GM23338 (cell line): ENCODE results near the gene KIF1A. TPM values are rescaled to one million over a fixed set of nuclear protein-coding genes. Genes with fewer than 3 reads are reported as not detected.

Source experiments
- ATAC-seq: fragments of 200-7000 bp; cut with Tn5 transposase; 3 replicates; pipeline ENCODE4 v1.9.1; 2020
- DNase-seq: peaks from one replicate; pipeline ENCODE4 v3.0.0-alpha.2; 2015; ENCODE audit warnings: low spot score
- H2AFZ ChIP-seq: fragments of 200-600 bp; sonication (generic); 2 replicates; pipeline ENCODE4 v1.8.0; 2016; ENCODE audit warnings: antibody characterized with exemption, mild to moderate bottlenecking, moderate library complexity
- H3F3A ChIP-seq: fragments of 200-600 bp; sonication (generic); replicated peaks from 2 replicates; pipeline ENCODE4 v1.8.0; 2017; ENCODE audit warnings: antibody characterized with exemption, mixed run types, low read depth
- H3K27ac ChIP-seq: fragments of 200-600 bp; sonication (generic); 2 replicates; pipeline ENCODE4 v1.6.1; 2016; ENCODE audit warnings: low read depth
- H3K27me3 ChIP-seq: fragments of 200-600 bp; sonication (generic); 2 replicates; pipeline ENCODE4 v1.8.0; 2016; ENCODE audit warnings: mild to moderate bottlenecking, mixed run types, moderate library complexity; ENCODE audit not compliant: insufficient read depth
- H3K36me3 ChIP-seq: fragments of 200-600 bp; sonication (generic); 2 replicates; pipeline ENCODE4 v1.8.0; 2016; ENCODE audit warnings: mild to moderate bottlenecking; ENCODE audit not compliant: insufficient read depth
- H3K4me1 ChIP-seq: fragments of 200-600 bp; sonication (generic); 2 replicates; pipeline ENCODE4 v1.8.0; 2016; ENCODE audit warnings: mild to moderate bottlenecking, moderate library complexity; ENCODE audit not compliant: insufficient read depth
- H3K4me2 ChIP-seq: fragments of 200-600 bp; sonication (generic); 2 replicates; pipeline ENCODE4 v1.7.1; 2017; ENCODE audit warnings: mixed run types
- H3K4me3 ChIP-seq: fragments of 200-600 bp; sonication (generic); 2 replicates; pipeline ENCODE4 v1.6.1; 2016; ENCODE audit warnings: mixed run types
- H3K79me2 ChIP-seq: fragments of 200-600 bp; sonication (generic); replicated peaks from 2 replicates; pipeline ENCODE4 v1.8.0; 2017; ENCODE audit warnings: mild to moderate bottlenecking; ENCODE audit not compliant: insufficient read depth
- H3K9me2 ChIP-seq: fragments of 200-600 bp; sonication (generic); 2 replicates; pipeline ENCODE4 v1.8.0; 2017; ENCODE audit not compliant: insufficient read depth
- H4K20me1 ChIP-seq: fragments of 200-600 bp; sonication (generic); replicated peaks from 2 replicates; pipeline ENCODE4 v1.8.0; 2017; ENCODE audit warnings: mild to moderate bottlenecking; ENCODE audit not compliant: insufficient read depth
- H3K27ac Mint-ChIP-seq: 2 replicates; pipeline ENCODE4 v1.8.0; 2020; ENCODE audit warnings: inconsistent platforms, mild to moderate bottlenecking, moderate library complexity, mixed read lengths
- H3K27me3 Mint-ChIP-seq: 3 replicates; pipeline ENCODE4 v1.8.0; 2022; ENCODE audit warnings: low read depth, mild to moderate bottlenecking, moderate library complexity, mixed read lengths, inconsistent platforms; ENCODE audit not compliant: insufficient read depth, poor library complexity
- H3K36me3 Mint-ChIP-seq: 3 replicates; pipeline ENCODE4 v1.8.0; 2021; ENCODE audit warnings: low read depth, mild to moderate bottlenecking, inconsistent platforms, moderate library complexity, mixed read lengths
- H3K4me1 Mint-ChIP-seq: 3 replicates; pipeline ENCODE4 v1.8.0; 2020; ENCODE audit warnings: mild to moderate bottlenecking, inconsistent platforms, mixed read lengths
- H3K4me3 Mint-ChIP-seq: 3 replicates; pipeline ENCODE4 v1.8.0; 2021; ENCODE audit warnings: moderate library complexity, mild to moderate bottlenecking, inconsistent platforms, mixed read lengths
- H3K9me3 Mint-ChIP-seq: 3 replicates; pipeline ENCODE4 v1.8.0; 2020; ENCODE audit warnings: moderate library complexity, mild to moderate bottlenecking, inconsistent platforms, mixed read lengths
- CREB1 ChIP-seq: fragments of 250-450 bp; sonication (Bioruptor Pico); IDR thresholded peaks from 2 replicates; pipeline ENCODE4 v1.5.0; 2020; ENCODE audit warnings: low read depth, mild to moderate bottlenecking, moderate library complexity
- ETS1 ChIP-seq: IDR thresholded peaks from 2 replicates; pipeline ENCODE4 v1.6.1; 2016; ENCODE audit warnings: antibody characterized with exemption
- EZH2 ChIP-seq: fragments of 200-600 bp; sonication (generic); IDR thresholded peaks from one replicate; pipeline ENCODE4 v1.8.0; 2017; ENCODE audit warnings: antibody characterized with exemption, mild to moderate bottlenecking, low read depth; ENCODE audit not compliant: unreplicated experiment
- EZH2phosphoT487 ChIP-seq: fragments of 200-600 bp; sonication (generic); IDR thresholded peaks from one replicate; pipeline ENCODE4 v1.8.1; 2018; ENCODE audit warnings: antibody characterized with exemption; ENCODE audit not compliant: unreplicated experiment
- JUNB ChIP-seq: IDR thresholded peaks from one replicate; pipeline ENCODE4 v1.6.1; 2016; ENCODE audit warnings: antibody characterized with exemption; ENCODE audit not compliant: unreplicated experiment
- NANOG ChIP-seq: IDR thresholded peaks from 2 replicates; pipeline ENCODE4 v1.6.1; 2016; ENCODE audit warnings: antibody characterized with exemption, borderline replicate concordance
- POLR2AphosphoS5 ChIP-seq: IDR thresholded peaks from 2 replicates; pipeline ENCODE4 v1.6.1; 2016; ENCODE audit warnings: antibody characterized with exemption, low read depth
- REST ChIP-seq: IDR thresholded peaks from one replicate; pipeline ENCODE4 v1.6.1; 2018; ENCODE audit warnings: antibody characterized with exemption; ENCODE audit not compliant: unreplicated experiment
- STAT1 ChIP-seq: IDR thresholded peaks from one replicate; pipeline ENCODE4 v1.6.1; 2016; ENCODE audit warnings: antibody characterized with exemption; ENCODE audit not compliant: unreplicated experiment
- ZNF114 ChIP-seq: fragments of 250-450 bp; sonication (Bioruptor Pico); IDR thresholded peaks from 2 replicates; pipeline ENCODE4 v1.5.0; 2020; ENCODE audit warnings: mild to moderate bottlenecking, moderate library complexity
- ZNF331 ChIP-seq: fragments of 250-450 bp; sonication (Bioruptor Pico); IDR thresholded peaks from 2 replicates; pipeline ENCODE4 v1.5.0; 2020; ENCODE audit warnings: low read depth, mild to moderate bottlenecking, moderate library complexity
- polyA plus RNA-seq: library from polyadenylated mRNA; unstranded; fragments of >200 nt; fragmentation: Nextera tagmentation; extraction: Ambion mirVana; gene quantifications from 2 replicates; pipeline ENCODE4 v1.2.1, GENCODE V29; 2016
- total RNA-seq: library from RNA; depleted of rRNA; stranded (reverse); fragments of >200 nt; shearing (Covaris generic); gene quantifications from 2 replicates; pipeline ENCODE4 v1.2.3, GENCODE V29; 2014
- TF ChIP-seq, protein P1 (sequence below): fragments of 250-450 bp; sonication (Bioruptor Pico); IDR thresholded peaks from 2 replicates; pipeline ENCODE4 v1.5.0; 2020; ENCODE audit warnings: mild to moderate bottlenecking, moderate library complexity
- TF ChIP-seq, protein P2 (sequence below), 2 experiments: fragments of 200-600 bp in 1 of 2; sonication (generic) in 1 of 2; conservative IDR thresholded peaks; 2 replicates each; pipeline versions ENCODE4 v1.5.1 to v1.6.1; 2016 to 2017; ENCODE audit warnings: antibody characterized with exemption in 2 of 2, low read depth in 2 of 2, mild to moderate bottlenecking in 2 of 2, moderate library complexity in 1 of 2

Gene KIF1A
- total and polyA plus RNA-seq, 2 experiments from 2014 or later: 169 to 214 TPM

DNA sequence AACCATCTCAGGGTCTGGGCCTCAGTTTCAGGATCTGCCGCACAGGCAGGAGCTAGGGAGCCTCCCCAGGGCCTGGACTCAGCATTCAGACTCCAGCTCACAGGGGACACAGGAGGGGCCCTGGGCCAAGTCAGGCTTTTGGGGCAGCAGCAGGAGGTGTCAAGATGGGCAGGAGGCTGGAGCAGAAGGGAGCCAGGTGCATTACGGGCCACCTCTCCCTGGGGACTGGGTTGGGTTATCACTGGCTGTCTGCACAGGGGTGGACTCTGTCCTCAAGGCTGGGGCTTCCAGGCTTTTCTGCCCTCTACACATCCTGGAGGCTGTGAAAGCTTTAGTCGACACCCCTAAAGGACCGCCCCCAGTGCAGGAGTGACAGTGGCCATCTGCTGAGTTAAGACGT, 108.3 kb downstream of the KIF1A start (continued):
- TF ChIP-seq ETS1 (no peak), ZNF331 (CRISPR knock-in tag) (no peak), NANOG (no peak), ZNF114 (CRISPR knock-in tag) (no peak), JUNB (no peak), EZH2 (no peak)

DNA sequence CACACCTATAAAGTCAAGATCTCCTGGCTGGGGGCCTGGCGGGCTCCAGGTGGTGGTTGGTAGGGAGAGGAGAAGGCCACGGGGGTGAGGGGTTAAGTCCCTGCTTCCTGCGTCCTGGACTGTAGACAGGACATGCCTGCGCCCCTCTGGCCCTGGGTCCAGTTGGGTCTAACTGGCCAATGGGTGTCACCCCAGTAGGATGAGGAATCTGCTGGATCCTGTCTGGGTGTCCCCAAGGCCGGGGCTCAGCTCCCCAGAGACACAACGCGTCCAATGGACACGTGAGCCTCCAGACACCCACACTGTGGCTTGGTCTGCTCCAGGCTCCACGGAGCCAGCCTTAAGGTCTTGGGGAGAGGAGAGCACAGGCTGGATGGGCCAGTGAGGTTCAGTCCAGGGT, 108.7 kb downstream of the KIF1A start:
- Histone ChIP-seq H3K36me3 (no peaks in the 10 kb centered on the region), H2AFZ (no peak overlapping the region), H3K79me2 (no peaks in the 10 kb centered on the region), H3K4me3 (no peak overlapping the region), H3K4me1 (no peaks in the 10 kb centered on the region), H3K4me2 (no peak overlapping the region), H3K9me2 (no peaks in the 10 kb centered on the region), H3K27ac (no peak overlapping the region), H4K20me1 (no peaks in the 10 kb centered on the region), H3F3A (no peaks in the 10 kb centered on the region), H3K27me3 (no peaks in the 10 kb centered on the region)
- no peak overlapping the region for H3K4me3 Mint-ChIP-seq
- peaks cover 14% of the 10 kb centered on the region for H3K36me3 Mint-ChIP-seq
- H3K27ac Mint-ChIP-seq: no peak overlapping the region
- H3K27me3 Mint-ChIP-seq: peaks cover 37% of the 10 kb centered on the region
- H3K4me1 Mint-ChIP-seq: peaks cover 3% of the 10 kb centered on the region; the same call in 1 of the 3 replicates
- no peaks in the 10 kb centered on the region for H3K9me3 Mint-ChIP-seq
- no peak for ATAC-seq
- DNase-seq: no peak
- TF ChIP-seq STAT1 (no peak), EZH2 (no peak), NANOG (no peak), ZNF114 (CRISPR knock-in tag) (no peak), POLR2AphosphoS5 (no peak), CREB1 (CRISPR knock-in tag) (no peak), REST (no peak), EZH2phosphoT487 (no peak)
- TF ChIP-seq, protein P1, sequence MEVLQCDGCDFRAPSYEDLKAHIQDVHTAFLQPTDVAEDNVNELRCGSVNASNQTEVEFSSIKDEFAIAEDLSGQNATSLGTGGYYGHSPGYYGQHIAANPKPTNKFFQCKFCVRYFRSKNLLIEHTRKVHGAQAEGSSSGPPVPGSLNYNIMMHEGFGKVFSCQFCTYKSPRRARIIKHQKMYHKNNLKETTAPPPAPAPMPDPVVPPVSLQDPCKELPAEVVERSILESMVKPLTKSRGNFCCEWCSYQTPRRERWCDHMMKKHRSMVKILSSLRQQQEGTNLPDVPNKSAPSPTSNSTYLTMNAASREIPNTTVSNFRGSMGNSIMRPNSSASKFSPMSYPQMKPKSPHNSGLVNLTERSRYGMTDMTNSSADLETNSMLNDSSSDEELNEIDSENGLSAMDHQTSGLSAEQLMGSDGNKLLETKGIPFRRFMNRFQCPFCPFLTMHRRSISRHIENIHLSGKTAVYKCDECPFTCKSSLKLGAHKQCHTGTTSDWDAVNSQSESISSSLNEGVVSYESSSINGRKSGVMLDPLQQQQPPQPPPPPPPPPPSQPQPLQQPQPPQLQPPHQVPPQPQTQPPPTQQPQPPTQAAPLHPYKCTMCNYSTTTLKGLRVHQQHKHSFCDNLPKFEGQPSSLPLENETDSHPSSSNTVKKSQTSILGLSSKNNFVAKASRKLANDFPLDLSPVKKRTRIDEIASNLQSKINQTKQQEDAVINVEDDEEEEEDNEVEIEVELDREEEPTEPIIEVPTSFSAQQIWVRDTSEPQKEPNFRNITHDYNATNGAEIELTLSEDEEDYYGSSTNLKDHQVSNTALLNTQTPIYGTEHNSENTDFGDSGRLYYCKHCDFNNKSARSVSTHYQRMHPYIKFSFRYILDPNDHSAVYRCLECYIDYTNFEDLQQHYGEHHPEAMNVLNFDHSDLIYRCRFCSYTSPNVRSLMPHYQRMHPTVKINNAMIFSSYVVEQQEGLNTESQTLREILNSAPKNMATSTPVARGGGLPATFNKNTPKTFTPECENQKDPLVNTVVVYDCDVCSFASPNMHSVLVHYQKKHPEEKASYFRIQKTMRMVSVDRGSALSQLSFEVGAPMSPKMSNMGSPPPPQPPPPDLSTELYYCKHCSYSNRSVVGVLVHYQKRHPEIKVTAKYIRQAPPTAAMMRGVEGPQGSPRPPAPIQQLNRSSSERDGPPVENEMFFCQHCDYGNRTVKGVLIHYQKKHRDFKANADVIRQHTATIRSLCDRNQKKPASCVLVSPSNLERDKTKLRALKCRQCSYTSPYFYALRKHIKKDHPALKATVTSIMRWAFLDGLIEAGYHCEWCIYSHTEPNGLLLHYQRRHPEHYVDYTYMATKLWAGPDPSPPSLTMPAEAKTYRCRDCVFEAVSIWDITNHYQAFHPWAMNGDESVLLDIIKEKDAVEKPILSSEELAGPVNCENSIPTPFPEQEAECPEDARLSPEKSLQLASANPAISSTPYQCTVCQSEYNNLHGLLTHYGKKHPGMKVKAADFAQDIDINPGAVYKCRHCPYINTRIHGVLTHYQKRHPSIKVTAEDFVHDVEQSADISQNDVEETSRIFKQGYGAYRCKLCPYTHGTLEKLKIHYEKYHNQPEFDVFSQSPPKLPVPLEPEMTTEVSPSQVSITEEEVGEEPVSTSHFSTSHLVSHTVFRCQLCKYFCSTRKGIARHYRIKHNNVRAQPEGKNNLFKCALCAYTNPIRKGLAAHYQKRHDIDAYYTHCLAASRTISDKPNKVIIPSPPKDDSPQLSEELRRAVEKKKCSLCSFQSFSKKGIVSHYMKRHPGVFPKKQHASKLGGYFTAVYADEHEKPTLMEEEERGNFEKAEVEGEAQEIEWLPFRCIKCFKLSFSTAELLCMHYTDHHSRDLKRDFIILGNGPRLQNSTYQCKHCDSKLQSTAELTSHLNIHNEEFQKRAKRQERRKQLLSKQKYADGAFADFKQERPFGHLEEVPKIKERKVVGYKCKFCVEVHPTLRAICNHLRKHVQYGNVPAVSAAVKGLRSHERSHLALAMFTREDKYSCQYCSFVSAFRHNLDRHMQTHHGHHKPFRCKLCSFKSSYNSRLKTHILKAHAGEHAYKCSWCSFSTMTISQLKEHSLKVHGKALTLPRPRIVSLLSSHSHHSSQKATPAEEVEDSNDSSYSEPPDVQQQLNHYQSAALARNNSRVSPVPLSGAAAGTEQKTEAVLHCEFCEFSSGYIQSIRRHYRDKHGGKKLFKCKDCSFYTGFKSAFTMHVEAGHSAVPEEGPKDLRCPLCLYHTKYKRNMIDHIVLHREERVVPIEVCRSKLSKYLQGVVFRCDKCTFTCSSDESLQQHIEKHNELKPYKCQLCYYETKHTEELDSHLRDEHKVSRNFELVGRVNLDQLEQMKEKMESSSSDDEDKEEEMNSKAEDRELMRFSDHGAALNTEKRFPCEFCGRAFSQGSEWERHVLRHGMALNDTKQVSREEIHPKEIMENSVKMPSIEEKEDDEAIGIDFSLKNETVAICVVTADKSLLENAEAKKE (CRISPR knock-in tag): no peak
- TF ChIP-seq, protein P2, sequence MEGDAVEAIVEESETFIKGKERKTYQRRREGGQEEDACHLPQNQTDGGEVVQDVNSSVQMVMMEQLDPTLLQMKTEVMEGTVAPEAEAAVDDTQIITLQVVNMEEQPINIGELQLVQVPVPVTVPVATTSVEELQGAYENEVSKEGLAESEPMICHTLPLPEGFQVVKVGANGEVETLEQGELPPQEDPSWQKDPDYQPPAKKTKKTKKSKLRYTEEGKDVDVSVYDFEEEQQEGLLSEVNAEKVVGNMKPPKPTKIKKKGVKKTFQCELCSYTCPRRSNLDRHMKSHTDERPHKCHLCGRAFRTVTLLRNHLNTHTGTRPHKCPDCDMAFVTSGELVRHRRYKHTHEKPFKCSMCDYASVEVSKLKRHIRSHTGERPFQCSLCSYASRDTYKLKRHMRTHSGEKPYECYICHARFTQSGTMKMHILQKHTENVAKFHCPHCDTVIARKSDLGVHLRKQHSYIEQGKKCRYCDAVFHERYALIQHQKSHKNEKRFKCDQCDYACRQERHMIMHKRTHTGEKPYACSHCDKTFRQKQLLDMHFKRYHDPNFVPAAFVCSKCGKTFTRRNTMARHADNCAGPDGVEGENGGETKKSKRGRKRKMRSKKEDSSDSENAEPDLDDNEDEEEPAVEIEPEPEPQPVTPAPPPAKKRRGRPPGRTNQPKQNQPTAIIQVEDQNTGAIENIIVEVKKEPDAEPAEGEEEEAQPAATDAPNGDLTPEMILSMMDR (conservative IDR thresholded peaks at IDR 0.05; ENCODE audit: low read depth in 2 of 2): no peak
